Activated gamma-delta T cell (primary cell): ENCODE results near the gene MYPN.

Experiments used
- DNase-seq: peaks from one replicate; lab custom pipeline; 2025; lab: John Stamatoyannopoulos, UW

The MYPN gene

DNA sequence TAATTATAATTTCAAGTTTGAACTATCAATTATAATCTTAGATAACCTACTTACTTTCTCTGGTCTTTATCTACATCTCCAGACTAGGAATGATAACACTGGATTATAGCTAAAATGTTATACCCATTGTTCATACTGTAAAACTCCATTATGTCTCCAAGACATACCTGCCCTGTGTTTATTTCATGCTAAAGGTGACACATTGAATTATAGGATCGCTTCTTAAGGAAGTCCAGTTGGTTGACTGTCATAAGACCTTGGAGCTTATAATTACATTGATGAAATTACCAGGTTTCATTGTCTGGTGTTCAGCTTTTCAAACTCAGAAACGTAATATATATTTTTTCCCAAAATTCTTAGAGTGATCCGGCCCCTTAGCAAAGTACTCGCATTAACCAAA lies 18.7 kb upstream of the MYPN start:
- DNase-seq = no peak

DNA sequence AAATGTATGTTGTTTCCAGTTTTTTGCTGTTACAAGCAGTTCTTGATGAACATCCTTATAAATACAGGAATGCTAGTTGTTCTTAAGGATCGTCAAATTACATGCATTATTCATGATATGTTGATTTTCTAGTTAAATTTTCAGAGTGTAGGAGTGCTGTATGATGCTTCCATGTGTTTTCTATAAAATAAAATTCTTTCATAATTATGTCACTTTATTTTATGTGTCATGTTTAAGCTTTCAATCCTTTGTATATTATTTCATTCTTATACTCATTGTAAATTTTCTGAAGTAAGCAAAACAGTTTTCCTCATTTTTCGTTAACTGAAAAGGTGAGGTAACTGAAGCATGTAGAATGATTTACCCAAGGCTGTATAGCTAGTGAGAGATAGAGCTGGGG lies 16.8 kb upstream of the MYPN start:
- no peak for DNase-seq

DNA sequence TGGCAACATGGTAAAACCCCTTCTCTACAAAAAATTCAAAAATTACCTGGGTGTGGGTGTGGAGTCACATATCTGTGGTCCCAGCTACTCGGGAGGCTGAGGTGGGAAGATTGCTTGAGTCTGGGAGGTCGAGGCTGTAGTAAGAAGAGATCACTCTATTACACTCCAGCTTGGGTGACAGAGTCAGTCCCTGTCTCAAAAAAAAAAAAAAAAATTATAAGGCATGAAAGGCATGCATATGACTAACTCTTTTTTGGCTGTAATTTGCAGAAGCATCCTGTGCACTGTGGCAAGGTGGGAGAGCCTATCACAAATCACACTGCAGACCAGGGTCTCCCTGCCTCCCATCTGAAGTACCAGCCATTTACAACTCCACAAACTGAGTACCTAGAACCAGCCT lies 14.1 kb upstream of the MYPN start:
- no peak for DNase-seq

DNA sequence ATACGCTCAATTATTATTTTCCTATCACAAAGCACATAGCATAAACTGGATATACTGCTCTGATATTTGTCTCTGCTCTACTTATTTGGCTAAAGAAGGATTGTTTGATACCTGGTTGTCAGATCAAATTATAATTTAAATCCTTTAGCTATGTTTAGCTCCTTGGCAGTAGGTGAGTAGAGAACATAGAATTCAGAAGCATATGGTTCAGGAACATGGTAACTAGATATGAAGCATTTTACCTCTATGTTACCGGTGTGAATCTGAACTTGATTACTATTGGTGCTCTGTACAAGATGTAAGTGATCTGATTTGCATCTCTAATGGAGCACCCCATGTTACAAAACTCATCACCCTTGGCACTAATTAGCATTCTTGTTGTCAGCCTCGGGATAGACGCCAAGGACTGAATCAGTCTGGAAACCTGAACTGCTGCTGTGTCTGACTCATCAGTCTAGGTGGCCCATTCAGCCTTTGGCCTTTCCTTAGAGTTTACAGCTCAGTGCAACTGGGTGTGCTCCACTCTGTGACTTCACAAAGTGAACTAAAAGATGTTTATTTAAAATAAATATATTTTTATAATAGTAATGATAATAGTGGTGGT lies 12.3 kb upstream of the MYPN start:
- no peak for DNase-seq

DNA sequence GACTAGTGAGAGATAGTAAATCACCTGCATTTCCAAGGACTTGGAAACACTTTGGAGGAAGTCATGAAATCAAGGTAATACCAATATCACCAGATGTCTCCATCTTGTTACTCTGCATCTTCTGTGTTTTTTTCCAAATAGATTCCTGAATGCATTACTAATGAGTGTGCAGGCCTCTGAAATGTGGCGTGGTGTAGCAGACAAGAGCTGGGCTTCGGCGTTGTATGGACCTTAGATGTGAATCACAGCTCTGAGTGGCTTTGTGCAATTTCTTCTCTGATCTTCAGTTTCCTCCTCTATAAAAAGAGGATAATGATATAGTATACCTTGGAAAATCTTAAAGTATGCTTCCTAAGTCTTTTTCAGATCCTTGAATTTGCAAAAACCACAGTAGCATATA lies 9.6 kb upstream of the MYPN start:
- DNase-seq = no peak

DNA sequence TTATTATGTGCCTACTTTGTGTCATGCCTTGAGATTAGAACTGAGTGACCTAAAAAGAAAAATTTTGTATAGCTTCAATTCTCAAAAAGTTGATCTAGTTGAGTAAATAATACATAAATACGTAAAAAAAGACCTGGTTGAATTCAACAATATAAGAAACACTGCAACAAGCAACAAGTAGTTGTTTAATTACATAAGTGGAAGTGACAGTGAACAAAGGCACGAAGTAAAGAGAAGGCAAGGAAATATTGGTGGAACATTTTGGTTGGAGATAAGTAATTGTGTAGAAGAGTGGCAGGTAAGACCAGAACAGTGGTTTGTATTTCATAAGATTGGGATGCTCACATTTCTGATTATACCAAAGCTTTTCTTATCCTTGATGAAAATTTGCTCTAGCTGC lies 8.2 kb upstream of the MYPN start:
- DNase-seq = no peak

DNA sequence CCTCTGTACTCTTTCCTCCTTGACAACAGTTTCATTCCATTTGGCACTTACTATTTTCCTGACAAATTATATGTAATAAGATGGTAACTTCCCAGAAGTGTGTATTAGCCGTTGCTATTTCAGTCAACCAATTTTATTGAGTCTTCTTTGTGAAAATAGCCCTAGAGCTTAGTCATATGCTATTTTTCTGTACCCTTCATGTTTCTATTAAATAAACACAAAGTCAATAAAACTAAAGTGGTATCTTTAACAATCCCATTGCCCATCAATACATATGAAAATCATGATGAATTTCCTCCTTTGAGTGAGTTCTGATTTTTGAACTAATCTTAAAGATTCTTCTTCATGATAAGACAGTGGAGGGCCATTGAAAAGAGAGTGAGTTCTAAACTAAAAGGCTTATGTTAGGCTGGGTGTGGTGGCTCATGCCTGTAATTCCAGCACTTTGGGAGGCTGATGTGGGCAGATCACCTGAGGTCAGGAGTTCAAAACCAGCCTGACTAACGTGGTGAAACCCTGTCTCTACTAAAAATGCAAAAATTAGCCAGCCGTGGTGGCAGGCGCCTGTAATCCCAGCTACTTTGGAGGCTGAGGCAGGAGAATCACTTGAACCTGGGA lies 5.9 kb upstream of the MYPN start:
- DNase-seq = no peak

DNA sequence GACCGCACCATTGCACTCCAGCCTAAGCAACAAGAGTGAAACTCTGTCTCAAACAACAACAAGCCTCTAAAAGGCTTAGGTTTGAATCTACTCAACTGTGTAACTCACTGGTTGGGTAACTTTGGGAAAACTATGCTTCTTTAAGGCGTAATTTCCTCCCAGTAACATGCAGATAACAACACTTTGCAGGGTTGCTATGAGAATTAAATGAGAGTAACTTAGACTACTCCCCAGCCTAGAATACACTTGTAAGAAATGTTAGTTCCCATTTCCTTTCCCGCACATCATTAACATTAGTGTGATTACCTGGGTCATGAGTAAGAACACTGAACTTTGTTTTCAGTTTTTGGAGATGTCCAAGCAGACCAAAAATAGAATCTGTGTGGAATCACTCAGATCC lies 5.4 kb upstream of the MYPN start:
- DNase-seq = no peak

DNA sequence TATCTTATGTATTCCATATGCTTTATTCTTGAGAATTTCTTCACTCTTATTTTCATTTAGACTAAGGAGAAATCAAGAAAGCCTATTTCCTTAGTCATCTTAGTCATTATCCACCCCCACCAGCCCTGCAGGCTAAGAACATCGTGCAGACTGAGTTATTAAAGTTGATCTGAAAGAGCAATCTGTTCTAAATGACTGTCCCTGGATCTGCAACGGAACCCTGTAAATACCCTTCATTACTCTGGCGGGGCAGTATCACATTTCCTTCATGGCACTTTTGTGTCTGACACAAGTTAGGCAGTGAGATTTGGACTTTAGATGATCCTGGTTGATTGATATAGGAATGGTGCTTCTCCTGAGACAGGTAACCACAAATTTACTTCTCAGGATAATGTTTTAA lies 3.5 kb upstream of the MYPN start:
- DNase-seq = no peak

DNA sequence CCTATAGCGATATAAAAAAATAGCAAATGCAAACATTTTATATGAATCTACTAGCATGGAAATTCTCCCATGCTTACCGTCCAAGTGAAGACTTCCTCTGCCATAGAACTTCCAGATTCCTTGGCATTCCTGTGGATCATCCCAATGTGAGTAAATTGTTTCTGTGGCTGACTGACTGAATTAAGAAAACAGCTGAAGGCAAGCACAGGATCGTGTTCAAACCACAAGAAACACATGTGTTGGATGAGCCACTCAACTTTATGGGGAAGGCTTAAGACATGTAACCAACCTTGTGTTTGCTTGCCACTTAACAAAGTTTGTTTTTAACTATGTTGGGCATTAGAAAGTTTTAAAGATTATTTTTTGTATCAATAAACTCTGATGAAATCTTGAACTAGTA lies 2.6 kb upstream of the MYPN start:
- no peak for DNase-seq

DNA sequence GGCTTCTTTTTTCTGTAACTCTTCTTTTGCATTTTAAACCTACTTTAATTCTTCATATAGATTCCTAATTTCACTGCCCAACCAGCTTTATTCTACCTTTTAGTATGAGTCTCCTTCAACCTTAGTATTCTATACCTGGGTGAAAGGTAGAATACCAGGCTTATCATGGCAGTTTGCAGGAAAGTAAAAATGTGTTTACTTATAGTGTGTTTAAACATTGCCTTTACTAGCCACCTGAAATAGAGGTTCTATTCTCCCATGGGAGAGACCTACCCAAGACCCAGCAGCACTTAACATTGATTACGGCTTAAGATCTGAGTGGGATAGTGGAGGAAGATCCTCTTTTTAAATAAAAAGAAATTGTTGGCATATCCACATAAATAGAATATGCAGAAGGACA lies 1.6 kb upstream of the MYPN start:
- DNase-seq = no peak

DNA sequence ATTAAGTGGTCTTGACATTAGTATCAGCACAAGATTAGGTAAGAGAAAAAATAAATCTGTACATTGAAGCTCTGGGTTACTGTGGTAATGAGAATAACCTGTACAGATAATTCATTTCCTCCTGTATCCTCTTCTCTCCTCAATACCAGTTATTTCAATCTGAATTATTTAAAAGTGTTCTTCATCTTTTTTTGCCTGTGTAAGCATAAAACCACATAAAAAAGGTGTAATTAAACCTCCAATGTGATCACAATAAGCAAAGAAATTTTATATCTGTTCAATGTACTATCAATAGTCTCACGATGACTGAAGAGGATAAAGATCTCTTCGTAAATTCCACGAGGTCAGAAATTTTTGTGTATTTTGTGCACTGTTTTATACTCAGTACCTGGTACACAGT lies 1.2 kb upstream of the MYPN start:
- no peak for DNase-seq

DNA sequence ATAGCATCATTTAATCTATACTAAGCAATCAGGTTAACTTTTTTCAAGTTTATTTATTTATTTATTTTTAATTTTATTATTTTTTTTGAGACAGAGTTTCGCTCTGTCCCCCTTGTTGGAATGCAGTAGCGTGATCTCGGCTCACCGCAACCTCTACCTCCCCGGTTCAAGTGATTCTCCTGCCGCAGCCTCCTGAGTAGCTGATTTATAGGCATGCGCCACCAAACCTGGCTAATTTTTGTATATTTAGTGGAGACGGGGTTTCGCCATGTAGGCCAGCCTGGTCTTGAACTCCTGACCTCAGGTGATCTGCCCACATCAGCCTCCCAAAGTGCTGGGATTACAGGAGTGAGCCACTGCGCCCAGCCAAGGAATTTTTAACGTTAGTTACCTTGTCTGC lies 635 bp upstream of the MYPN start:
- no peak for DNase-seq

DNA sequence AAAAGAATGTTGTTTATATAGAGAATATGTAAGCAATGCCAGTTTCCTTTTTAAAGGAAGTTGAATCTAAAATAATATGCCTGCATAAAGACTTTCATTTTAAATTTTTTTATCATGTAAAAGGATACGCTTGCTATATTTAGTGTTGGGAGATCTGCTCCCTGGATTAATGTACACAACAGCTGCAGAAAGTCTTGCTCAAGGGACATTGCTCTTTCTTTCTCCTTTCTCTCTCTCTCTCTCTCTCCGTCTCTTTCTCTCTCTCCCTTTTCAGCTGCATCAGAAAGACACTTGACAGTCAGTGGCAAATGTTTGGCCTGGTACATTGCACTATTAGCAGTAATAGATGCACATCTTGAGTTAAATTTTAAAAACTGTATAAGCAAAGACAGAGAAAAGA lies 739 bp downstream of the MYPN start:
- DNase-seq = no peak

DNA sequence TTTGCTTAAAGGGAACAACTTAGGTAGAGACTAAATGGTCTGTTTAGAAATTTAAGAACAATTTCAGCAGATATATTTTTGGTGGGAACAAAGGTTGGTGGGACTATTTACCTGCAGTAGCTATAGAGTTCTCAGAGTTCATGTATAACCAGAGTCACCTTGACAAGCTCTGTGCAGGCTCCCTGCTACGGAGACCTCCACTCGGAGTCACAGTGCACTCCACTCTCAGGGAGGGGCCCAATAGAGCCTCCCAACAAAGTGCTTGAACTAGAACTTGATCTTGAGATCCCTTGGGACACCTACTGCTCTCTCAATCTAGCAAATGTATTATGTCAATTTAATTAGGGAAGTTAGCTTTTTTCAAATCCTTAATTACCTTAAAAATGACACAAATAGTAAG lies 2.3 kb downstream of the MYPN start:
- DNase-seq = no peak

DNA sequence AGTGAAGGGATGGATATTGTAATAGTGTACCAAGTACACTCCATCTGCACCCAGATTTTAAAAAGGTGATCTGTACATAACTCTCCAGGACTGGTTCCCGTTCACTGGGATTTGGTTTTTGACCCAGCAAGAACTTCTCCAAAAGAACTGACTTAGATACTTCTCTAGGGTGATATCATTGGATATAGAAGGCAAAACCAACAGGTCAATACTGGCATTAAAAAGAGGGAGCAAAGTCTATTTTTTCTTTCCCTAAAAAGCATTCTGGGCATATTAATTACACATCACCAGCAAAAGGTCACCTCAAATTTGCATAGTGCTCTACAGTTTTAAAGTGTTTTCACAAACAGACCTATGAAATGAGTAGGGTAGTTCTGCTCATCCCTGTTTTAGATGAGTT lies 3.5 kb downstream of the MYPN start:
- no peak for DNase-seq

DNA sequence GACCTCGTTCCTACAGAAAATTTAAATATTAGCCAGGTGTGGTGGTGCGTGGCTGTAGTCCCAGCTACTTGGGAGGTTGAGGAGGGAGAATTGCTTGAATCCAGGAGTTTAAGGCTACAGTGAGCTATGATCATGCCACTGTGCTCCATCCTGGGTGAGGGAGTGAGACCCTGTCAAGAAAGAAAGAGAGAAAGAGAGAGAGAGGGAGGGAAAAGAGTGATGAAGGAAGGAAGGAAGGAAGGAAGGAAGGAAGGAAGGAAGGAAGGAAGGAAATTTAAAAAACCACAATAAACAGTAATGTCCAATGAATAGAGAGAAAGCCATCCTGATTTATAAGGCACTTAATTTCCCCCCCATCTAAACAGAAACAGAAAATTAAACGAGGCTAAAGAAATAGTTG lies 9.4 kb downstream of the MYPN start:
- no peak for DNase-seq

DNA sequence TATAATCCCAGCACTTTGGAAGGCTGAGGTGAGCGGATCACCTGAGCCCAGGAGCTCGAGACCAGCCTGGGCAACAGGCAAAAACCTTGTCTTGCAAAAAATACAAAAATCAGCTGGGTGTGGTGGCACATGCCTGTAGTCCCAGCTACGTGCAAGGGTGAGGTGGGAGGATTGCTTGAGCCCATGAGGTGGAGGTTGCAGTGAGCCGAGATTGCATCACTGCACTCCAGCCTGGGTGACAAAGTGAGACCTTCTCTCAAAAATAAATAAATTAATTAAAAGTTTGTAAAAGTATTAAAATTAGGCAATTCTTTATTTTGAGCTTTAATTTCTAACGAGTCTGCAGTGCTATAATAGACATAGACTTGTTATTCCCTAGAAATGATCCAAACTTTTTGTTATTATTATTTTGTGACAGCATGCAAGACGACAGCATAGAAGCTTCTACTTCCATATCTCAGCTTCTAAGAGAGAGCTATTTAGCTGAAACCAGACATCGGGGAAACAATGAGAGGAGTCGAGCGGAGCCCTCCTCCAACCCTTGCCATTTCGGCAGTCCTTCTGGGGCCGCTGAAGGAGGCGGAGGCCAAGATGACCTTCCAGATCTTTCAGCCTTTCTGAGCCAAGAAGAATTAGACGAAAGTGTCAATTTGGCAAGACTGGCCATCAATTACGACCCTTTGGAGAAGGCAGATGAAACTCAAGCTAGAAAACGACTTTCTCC lies 11.9 kb downstream of the MYPN start:
- DNase-seq = no peak

DNA sequence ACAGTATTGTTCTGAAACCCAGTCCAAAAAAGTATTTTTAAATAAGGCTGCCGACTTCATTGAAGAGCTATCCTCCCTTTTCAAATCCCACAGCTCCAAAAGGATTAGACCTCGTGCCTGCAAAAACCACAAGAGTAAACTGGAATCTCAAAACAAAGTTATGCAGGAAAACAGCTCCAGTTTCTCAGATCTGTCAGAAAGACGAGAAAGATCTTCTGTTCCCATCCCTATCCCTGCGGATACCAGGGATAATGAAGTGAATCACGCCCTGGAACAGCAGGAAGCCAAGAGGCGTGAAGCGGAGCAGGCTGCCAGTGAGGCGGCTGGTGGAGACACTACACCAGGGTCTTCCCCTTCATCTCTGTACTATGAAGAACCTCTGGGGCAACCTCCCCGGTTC lies 12.6 kb downstream of the MYPN start:
- no peak for DNase-seq

DNA sequence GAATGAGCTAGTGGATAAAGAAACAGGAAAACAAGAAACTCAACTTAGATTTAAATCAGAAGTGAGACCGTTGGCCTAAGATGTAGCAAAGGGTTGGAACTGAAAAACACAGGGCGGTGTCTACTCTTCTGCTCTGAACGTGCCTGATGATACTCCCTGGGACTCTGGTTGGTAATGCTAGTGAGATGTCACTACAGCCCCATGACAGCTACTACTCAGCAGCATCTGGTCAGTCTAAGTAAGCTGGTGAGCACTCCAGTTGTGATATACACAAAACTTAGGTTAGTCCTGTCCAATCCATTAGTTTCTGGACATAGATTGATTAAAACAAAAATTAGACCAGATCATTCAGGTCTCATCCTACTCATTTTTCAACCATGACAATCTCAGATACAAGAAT lies 15.4 kb downstream of the MYPN start:
- DNase-seq = no peak

DNA sequence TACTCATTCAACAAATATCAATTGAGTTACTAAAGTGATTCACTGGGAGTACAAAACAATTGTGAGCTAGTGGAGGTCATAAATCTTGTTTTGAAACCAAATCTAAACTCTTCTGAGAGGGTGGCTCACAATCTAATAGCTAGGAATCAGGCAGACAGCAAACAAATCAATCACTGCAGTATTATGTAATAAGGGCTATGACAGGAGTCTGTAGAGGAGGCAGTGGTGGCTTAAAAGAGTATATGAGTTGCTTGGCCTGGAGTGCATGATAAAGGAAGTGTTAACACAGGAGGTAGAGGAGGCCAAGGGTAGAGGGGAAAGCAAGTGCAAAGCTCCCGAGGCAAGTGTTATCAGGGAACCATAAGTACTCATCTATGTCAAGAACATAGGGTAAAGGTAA lies 16.5 kb downstream of the MYPN start:
- DNase-seq = no peak

DNA sequence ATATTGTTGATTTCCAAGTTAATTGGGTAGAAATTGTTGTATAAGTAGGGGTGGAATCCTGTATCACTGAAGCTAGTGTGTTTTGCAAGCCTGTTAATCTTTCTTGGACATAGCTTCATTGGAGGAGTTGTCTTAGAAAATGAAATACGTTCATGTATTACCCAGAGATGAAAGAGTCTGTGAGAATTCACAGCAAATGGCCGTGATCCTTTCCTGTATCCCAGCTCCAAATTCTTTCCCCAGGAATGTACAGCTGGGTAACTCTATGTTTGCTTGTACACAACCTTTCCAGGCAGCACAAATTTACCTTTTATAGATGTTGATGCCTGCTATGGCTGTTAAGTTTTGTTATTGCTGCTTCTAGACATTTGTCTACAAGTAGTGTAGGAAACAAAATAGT lies 18.7 kb downstream of the MYPN start:
- DNase-seq = no peak

DNA sequence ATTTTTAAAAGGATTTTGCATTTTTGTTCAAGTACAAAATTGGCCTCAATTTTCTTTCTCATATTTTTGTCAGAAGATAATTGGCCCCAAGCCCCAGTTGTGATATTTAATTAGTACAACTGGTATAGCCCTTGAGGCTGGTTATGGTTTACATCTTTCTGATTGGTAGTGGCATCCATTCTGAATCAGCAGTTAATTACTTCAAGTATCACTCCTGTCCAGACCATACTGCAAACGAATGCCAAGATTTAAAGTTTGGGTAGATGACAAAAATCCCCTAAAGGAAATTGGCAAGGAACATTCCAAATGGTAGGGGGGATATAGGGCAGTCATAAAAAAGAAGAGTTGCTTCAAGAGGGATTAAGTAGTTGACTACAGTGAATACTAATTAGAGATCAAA lies 23.1 kb downstream of the MYPN start:
- DNase-seq = no peak

DNA sequence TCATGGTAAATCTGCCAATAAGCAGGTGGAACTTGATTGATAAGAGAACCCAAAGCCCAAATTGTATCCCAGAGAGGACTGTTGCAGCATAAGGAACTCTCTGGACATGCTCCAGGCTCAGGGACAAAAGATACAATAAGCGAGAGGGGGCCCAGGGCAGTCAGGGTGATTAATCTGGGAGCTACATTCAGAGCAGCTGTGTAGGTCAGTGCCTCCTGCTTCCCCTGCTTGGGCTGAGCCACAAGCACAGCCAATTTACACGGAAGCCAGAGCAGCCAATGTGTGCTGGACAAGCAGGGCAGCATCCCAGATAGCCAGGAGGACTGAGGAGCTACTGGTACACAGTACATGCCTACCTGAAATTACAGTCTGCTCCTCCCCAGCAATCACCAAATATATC lies 24.2 kb downstream of the MYPN start:
- no peak for DNase-seq
